HG03196 (cell line): ENCODE measurements around the gene PAH.
"Not testable (repeated sequence)": the region's sequence is repeated elsewhere in the genome, so short reads cannot be mapped to it uniquely, and the experiment has no call there.

Source experiments
- ATAC-seq: cut with Tn5 transposase; IDR thresholded peaks from one replicate; pipeline ENCODE4 v1.9.1; 2021; ENCODE audit not compliant: unreplicated experiment

The PAH gene

GRCh38 chr12:102833687-102834441 is 83.2 kb downstream of the PAH start:
- ATAC-seq, result no peak

- ATAC-seq, result not testable (repeated sequence)
These were observed 84.2 kb downstream of the PAH start for GRCh38 chr12:102832826-102833225.

GRCh38 chr12:102824218-102824835 is 92.7 kb downstream of the PAH start:
- no peak for ATAC-seq

GRCh38 chr12:102821149-102821548 is 95.9 kb downstream of the PAH start:
- no peak for ATAC-seq

GRCh38 chr12:102816816-102817434 is 100.1 kb downstream of the PAH start:
- ATAC-seq, result no peak

GRCh38 chr12:102814691-102815367 is 102.2 kb downstream of the PAH start:
- no peak for ATAC-seq

GRCh38 chr12:102812344-102812743 is 104.7 kb downstream of the PAH start:
- no peak for ATAC-seq

GRCh38 chr12:102811110-102811737 is 105.8 kb downstream of the PAH start:
- ATAC-seq, result no peak

- no peak for ATAC-seq
These were observed 108.6 kb downstream of the PAH start for GRCh38 chr12:102808412-102808811.

- ATAC-seq, result no peak
These were observed 110.5 kb downstream of the PAH start for GRCh38 chr12:102806592-102806991.

GRCh38 chr12:102806110-102806509 is 110.9 kb downstream of the PAH start:
- ATAC-seq, result no peak

- no peak for ATAC-seq
These were observed 116.5 kb downstream of the PAH start for GRCh38 chr12:102800565-102800964.

GRCh38 chr12:102799229-102799628 is 117.8 kb downstream of the PAH start:
- no peak for ATAC-seq

GRCh38 chr12:102797528-102797927 is 119.5 kb downstream of the PAH start:
- no peak for ATAC-seq

- no peak for ATAC-seq
These were observed 123.1 kb downstream of the PAH start for GRCh38 chr12:102793921-102794320.
